Non-pigmented ciliary epithelial cell (primary cell): ENCODE data around the gene SLC9C2.
"Not testable (repeated sequence)": the region's sequence is repeated elsewhere in the genome, so short reads cannot be mapped to it uniquely, and the experiment has no call there.

ENCODE experiments used
- DNase-seq: peaks from one replicate; pipeline ENCODE4 v3.0.0-alpha.2; 2010; ENCODE audit warnings: low read depth

Gene SLC9C2

GRCh38 chr1:173603056-173603591 is at the start of gene SLC9C2:
SLC9C2 (minus strand) TSS chr1:173603072; CDS start chr1:173601776, 1,296 bp downstream.
- peak; percentile 4 for DNase-seq

GRCh38 chr1:173648880-173649605 is 46.2 kb upstream of the SLC9C2 start:
- DNase-seq: no peak

- no peak for DNase-seq
Observed at GRCh38 chr1:173646656-173647055, 43.8 kb upstream of the SLC9C2 start.

- DNase-seq: not testable (repeated sequence)
Observed at GRCh38 chr1:173642450-173643139, 39.7 kb upstream of the SLC9C2 start.

GRCh38 chr1:173639102-173639501 is 36.2 kb upstream of the SLC9C2 start:
- DNase-seq: no peak

- no peak for DNase-seq
Observed at GRCh38 chr1:173638043-173639021, 35.5 kb upstream of the SLC9C2 start.

- not testable (repeated sequence) for DNase-seq
Observed at GRCh38 chr1:173637236-173638042, 34.6 kb upstream of the SLC9C2 start.

- no peak for DNase-seq
Observed at GRCh38 chr1:173635116-173635515, 32.2 kb upstream of the SLC9C2 start, which contains the start of gene TEX50. TEX50 (plus strand) TSS chr1:173635338; CDS start chr1:173635522, 184 bp downstream.

GRCh38 chr1:173628888-173629287 is 26.0 kb upstream of the SLC9C2 start:
- DNase-seq: no peak

- DNase-seq: no peak
Observed at GRCh38 chr1:173627269-173627668, 24.4 kb upstream of the SLC9C2 start.

GRCh38 chr1:173616859-173617258 is 14.0 kb upstream of the SLC9C2 start:
- no peak for DNase-seq

GRCh38 chr1:173613086-173613485 is 10.2 kb upstream of the SLC9C2 start:
- DNase-seq: not testable (repeated sequence)

GRCh38 chr1:173608503-173609216 is 5.8 kb upstream of the SLC9C2 start:
- DNase-seq: no peak

GRCh38 chr1:173601588-173601987 is 1.3 kb downstream of the SLC9C2 start:
- no peak for DNase-seq

- DNase-seq: no peak
Observed at GRCh38 chr1:173596097-173596825, 6.6 kb downstream of the SLC9C2 start.

- not testable (repeated sequence) for DNase-seq
Observed at GRCh38 chr1:173591138-173591537, 11.7 kb downstream of the SLC9C2 start.

- no peak for DNase-seq
Observed at GRCh38 chr1:173590557-173590956, 12.3 kb downstream of the SLC9C2 start.

- DNase-seq: no peak
Observed at GRCh38 chr1:173581383-173582079, 21.3 kb downstream of the SLC9C2 start.

GRCh38 chr1:173580658-173581057 is 22.2 kb downstream of the SLC9C2 start:
- no peak for DNase-seq
